ENCODE results near the gene KLK1. TPM values are rescaled to one million over a fixed set of nuclear protein-coding genes. Genes with fewer than 3 reads are reported as not detected.

Gene KLK1
- total RNA-seq, 1 donor from 2014 or later, result not detected

DNA sequence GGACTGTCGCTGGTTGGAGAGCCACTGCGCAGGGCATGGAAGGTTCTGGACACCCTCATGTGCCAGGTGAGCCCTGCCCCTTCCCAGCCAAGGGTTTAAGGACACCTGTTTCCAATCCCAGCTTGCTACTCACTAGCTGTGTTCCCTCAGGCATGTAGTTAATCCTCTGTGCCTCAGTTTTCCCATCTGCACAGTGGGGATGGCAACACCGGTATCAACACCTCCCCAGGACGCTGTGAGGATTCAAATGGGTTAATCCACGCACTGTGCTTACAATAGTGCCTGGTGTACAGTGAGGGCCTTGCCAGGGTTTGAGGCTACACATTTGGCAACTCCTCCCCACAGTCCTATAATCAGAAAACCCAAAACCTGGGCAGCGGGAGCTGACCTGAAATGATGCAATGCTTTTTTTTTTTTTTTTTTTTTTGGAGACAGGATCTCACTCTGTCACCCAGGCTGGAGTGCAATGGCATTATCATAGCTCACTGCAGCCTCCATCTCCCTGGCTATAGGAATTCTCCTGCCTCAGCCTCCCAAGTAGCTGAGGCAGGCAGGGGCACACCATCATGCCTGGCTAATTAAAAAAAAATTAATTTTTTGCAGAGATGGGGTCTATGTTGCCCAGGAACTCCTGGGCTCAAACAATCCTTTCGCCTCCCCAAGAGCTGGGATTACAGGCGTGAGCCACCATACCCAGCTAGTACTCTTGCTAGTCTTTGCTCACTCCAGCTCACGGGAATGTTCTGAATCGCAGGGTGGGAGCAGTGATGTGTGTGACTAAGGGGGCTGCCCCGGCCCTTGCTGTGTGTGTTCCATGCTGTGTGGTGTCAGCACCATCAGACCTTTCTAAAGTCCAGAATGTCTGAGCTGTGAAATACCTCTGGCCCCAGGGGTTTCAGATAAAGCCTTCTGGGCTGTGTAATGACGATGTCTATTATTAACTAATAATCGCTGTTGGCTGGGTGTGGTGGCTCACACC is 31.0 kb downstream of the KLK1 start:
- no peak overlapping the region for H3K27ac ChIP-seq
- intact Hi-C loops (cut with DNase I), result no loop called here
- TF ChIP-seq POLR2AphosphoS5 (IDR thresholded peaks at IDR 0.05; ENCODE audit: insufficient read depth in 1 of 2, low read depth in 1 of 2) (no peak), POLR2A (IDR thresholded peaks at IDR 0.05) (no peak)
- TF ChIP-seq, protein P1, sequence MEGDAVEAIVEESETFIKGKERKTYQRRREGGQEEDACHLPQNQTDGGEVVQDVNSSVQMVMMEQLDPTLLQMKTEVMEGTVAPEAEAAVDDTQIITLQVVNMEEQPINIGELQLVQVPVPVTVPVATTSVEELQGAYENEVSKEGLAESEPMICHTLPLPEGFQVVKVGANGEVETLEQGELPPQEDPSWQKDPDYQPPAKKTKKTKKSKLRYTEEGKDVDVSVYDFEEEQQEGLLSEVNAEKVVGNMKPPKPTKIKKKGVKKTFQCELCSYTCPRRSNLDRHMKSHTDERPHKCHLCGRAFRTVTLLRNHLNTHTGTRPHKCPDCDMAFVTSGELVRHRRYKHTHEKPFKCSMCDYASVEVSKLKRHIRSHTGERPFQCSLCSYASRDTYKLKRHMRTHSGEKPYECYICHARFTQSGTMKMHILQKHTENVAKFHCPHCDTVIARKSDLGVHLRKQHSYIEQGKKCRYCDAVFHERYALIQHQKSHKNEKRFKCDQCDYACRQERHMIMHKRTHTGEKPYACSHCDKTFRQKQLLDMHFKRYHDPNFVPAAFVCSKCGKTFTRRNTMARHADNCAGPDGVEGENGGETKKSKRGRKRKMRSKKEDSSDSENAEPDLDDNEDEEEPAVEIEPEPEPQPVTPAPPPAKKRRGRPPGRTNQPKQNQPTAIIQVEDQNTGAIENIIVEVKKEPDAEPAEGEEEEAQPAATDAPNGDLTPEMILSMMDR (IDR thresholded peaks at IDR 0.05), result no peak
- peaks cover 0 to 9% of the 10 kb centered on the region in 2 donors for H3K36me3 ChIP-seq
- H3K27me3 ChIP-seq, result no peaks in the 10 kb centered on the region
- no peaks in the 10 kb centered on the region for H3K9me3 ChIP-seq
- H3K4me3 ChIP-seq, result no peak overlapping the region
- no peak for DNase-seq (ENCODE audit: extremely low spot score in 2 of 2)
- peaks cover 5% of the 10 kb centered on the region for H3K4me1 ChIP-seq

DNA sequence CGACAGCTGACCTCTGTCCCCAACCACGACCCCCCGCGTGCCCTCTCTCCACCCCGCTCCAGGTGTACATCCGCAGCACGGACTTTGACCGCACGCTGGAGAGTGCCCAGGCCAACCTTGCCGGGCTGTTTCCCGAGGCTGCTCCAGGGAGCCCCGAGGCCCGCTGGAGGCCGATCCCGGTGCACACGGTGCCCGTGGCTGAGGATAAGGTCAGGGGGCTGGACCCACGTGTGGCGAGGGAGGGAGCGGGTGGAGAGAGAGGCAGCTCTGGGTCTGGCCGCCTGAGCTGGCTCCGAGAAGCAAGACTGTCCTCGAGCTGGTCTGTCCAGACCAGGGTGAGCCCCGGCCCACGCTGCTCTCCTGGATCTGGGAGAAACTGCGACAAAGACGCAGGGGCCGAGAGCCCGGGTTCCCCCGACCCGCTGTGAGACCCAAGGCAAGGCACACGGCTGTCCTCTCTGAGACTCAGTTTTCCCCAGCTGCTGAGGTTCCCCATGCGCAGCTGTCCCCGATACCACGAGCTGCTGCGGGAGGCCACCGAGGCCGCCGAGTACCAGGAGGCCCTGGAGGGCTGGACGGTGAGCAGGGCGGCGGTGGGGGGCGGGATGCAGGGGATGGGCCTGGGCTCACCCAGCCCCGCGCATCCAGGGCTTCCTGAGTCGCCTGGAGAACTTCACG is 31.9 kb downstream of the KLK1 start:
- Histone ChIP-seq H3K4me3 (no peak overlapping the region), H3K4me1 (peaks cover 5% of the 10 kb centered on the region), H3K27ac (no peak overlapping the region), H3K9me3 (no peaks in the 10 kb centered on the region), H3K36me3 (peaks cover 0 to 3% of the 10 kb centered on the region in 2 donors), H3K27me3 (no peaks in the 10 kb centered on the region)
- intact Hi-C loops (cut with DNase I), result no loop called here
- TF ChIP-seq, protein P1 (IDR thresholded peaks at IDR 0.05), result no peak
- TF ChIP-seq POLR2AphosphoS5 (IDR thresholded peaks at IDR 0.05; ENCODE audit: insufficient read depth in 1 of 2, low read depth in 1 of 2) (no peak), POLR2A (IDR thresholded peaks at IDR 0.05) (no peak)
- no peak for DNase-seq (ENCODE audit: extremely low spot score in 2 of 2)

DNA sequence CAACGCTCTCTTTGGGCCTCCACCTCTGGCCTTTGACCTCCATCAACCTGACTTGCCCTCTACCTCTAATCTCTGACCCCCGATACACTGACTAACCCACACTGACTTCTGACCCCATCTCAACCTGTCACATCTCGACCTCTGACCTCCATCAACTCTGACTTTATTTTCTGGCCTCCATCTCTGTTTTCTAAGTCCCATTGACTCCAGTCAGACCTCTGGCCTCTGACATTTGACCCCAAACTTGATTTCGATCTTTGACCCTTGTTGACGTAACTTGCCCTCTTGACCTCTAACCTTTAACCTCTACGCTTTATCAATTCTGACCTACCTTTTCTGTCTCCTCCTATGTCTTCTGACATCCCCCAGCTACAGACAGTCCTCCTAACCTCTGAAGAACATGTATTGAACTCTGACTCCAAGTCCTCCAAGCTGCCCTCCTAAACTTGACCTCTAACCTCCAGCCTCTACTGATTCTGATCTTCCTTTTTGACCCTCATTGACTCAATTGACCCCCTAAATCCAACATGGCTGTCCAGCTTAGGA is 32.6 kb downstream of the KLK1 start:
- Histone ChIP-seq H3K27me3 (no peaks in the 10 kb centered on the region), H3K36me3 (no peaks in the 10 kb centered on the region), H3K4me1 (peaks cover 5% of the 10 kb centered on the region), H3K9me3 (no peaks in the 10 kb centered on the region), H3K27ac (no peak overlapping the region), H3K4me3 (no peak overlapping the region)
- no peak for TF ChIP-seq POLR2A (IDR thresholded peaks at IDR 0.05)
- TF ChIP-seq POLR2AphosphoS5 (IDR thresholded peaks at IDR 0.05; ENCODE audit: insufficient read depth in 1 of 2, low read depth in 1 of 2), result no peak
- TF ChIP-seq, protein P1 (IDR thresholded peaks at IDR 0.05), result no peak
- intact Hi-C loops (cut with DNase I), result no loop called here
- no peak for DNase-seq (ENCODE audit: extremely low spot score in 2 of 2)

DNA sequence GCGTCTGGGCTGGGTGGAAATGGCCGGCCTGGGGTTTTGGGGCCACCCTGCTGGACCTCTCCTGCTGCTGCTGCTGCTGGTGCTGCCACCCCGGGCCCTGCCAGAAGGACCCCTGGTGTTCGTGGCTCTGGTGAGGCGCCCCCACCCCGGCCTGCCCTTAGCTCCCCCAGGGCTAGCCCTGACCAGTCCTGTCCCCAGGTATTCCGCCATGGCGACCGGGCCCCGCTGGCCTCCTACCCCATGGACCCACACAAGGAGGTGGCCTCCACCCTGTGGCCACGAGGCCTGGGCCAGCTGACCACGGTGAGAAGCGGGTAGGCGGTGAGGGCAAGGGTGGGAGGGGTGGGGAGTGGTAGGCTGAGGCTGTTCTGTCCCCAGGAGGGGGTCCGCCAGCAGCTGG is 33.2 kb downstream of the KLK1 start, which contains the start of gene ACP4:
ACP4 (plus strand) TSS at position 20 of the 400 bp plus-strand sequence; CDS start at position 20, 0 bp downstream.
- no peak within 1 kb of the TSS for H3K27ac ChIP-seq
- TF ChIP-seq POLR2AphosphoS5 (IDR thresholded peaks at IDR 0.05; ENCODE audit: insufficient read depth in 1 of 2, low read depth in 1 of 2) (no peak), POLR2A (IDR thresholded peaks at IDR 0.05) (no peak)
- TF ChIP-seq, protein P1 (IDR thresholded peaks at IDR 0.05), result no peak
- no peaks in the 10 kb centered on the region for H3K27me3 ChIP-seq
- H3K4me3 ChIP-seq, result no peak within 1 kb of the TSS
- no peaks in the 10 kb centered on the region for H3K9me3 ChIP-seq
- DNase-seq (ENCODE audit: extremely low spot score in 2 of 2), result no peak
- H3K4me1 ChIP-seq, result peaks cover 5% of the 10 kb centered on the region
- no peaks in the 10 kb centered on the region for H3K36me3 ChIP-seq
- intact Hi-C loops (cut with DNase I), result no loop called here
